ENCODE results near the gene ATG2A.

The ATG2A gene

GRCh38 chr11:64900774-64901173 lies 16.2 kb downstream of the ATG2A start:
- no peak for DNase-seq

- DNase-seq = no peak
Observed at GRCh38 chr11:64900263-64900678, 16.7 kb downstream of the ATG2A start.

GRCh38 chr11:64898541-64898940 lies 18.5 kb downstream of the ATG2A start:
- DNase-seq = no peak

- DNase-seq = no peak
Observed at GRCh38 chr11:64898076-64898445, 18.9 kb downstream of the ATG2A start.

GRCh38 chr11:64897381-64898075 lies 19.5 kb downstream of the ATG2A start:
- DNase-seq = no peak

- no peak for DNase-seq
Observed at GRCh38 chr11:64896448-64897022, 20.5 kb downstream of the ATG2A start.

GRCh38 chr11:64894812-64895452 lies 22.1 kb downstream of the ATG2A start:
- no peak for DNase-seq

- DNase-seq = no peak
Observed at GRCh38 chr11:64894070-64894811, 22.8 kb downstream of the ATG2A start.

- DNase-seq = no peak
Observed at GRCh38 chr11:64893194-64894069, 23.6 kb downstream of the ATG2A start.

GRCh38 chr11:64892838-64893193 lies 24.2 kb downstream of the ATG2A start:
- DNase-seq = no peak

- no peak for DNase-seq
Observed at GRCh38 chr11:64892411-64892831, 24.6 kb downstream of the ATG2A start.

- DNase-seq = no peak
Observed at GRCh38 chr11:64891880-64892279, 25.1 kb downstream of the ATG2A start.

GRCh38 chr11:64891215-64891848 lies 25.7 kb downstream of the ATG2A start:
- DNase-seq = no peak

- DNase-seq = no peak
Observed at GRCh38 chr11:64890522-64890939, 26.5 kb downstream of the ATG2A start.

- DNase-seq = no peak
Observed at GRCh38 chr11:64888729-64889511, 28.1 kb downstream of the ATG2A start.

- DNase-seq = no peak
Observed at GRCh38 chr11:64888406-64888728, 28.6 kb downstream of the ATG2A start.

- no peak for DNase-seq
Observed at GRCh38 chr11:64887757-64888405, 29.1 kb downstream of the ATG2A start.

- DNase-seq = no peak
Observed at GRCh38 chr11:64887234-64887756, 29.7 kb downstream of the ATG2A start.

- no peak for DNase-seq
Observed at GRCh38 chr11:64885367-64886286, 31.4 kb downstream of the ATG2A start.

- no peak for DNase-seq
Observed at GRCh38 chr11:64884019-64884418, 33.0 kb downstream of the ATG2A start.
